Effector memory CD8-positive, alpha-beta T cell (primary cell): ENCODE measurements around the gene CST6.
"Not testable (repeated sequence)": the region's sequence is repeated elsewhere in the genome, so short reads cannot be mapped to it uniquely, and the experiment has no call there.

ENCODE experiments used
- ATAC-seq: fragments of 150-1000 bp; cut with Tn5 transposase; replicated peaks from 2 replicates; pipeline ENCODE4 v1.10.0; 2021; ENCODE audit warnings: mild to moderate bottlenecking, moderate library complexity
- DNase-seq, 3 experiments: peaks; one replicate each; pipeline ENCODE4 v3.0.0; 2021
- H3K27ac Mint-ChIP-seq, 2 donors: one replicate each; pipeline ENCODE4 v1.8.0; 2022; ENCODE audit warnings: mild to moderate bottlenecking in 2 of 2, mixed read lengths in 2 of 2, moderate library complexity in 2 of 2
- H3K27me3 Mint-ChIP-seq, 2 donors: one replicate each; pipeline ENCODE4 v1.8.0; 2022; ENCODE audit warnings: mixed read lengths in 2 of 2
- H3K36me3 Mint-ChIP-seq: one replicate; pipeline ENCODE4 v1.8.0; 2022; ENCODE audit warnings: mild to moderate bottlenecking, moderate library complexity, mixed read lengths; ENCODE audit not compliant: insufficient read depth
- H3K4me1 Mint-ChIP-seq, 2 donors: one replicate each; pipeline ENCODE4 v1.8.0; 2022; ENCODE audit warnings: low read depth in 2 of 2, mixed read lengths in 2 of 2
- H3K4me3 Mint-ChIP-seq, 2 donors: one replicate each; pipeline ENCODE4 v1.8.0; 2022; ENCODE audit warnings: mild to moderate bottlenecking in 2 of 2, mixed read lengths in 2 of 2, moderate library complexity in 2 of 2
- H3K9me3 Mint-ChIP-seq, 2 donors: one replicate each; pipeline ENCODE4 v1.8.0; 2022; ENCODE audit warnings: mixed read lengths in 2 of 2

CST6 gene

GRCh38 chr11:66014804-66015453 lies 3.1 kb downstream of the CST6 start:
- DNase-seq (no peak), ATAC-seq (no peak)
- H3K4me3 Mint-ChIP-seq, result no peak overlapping the region
- H3K36me3 Mint-ChIP-seq, result no peaks in the 10 kb centered on the region
- no peaks in the 10 kb centered on the region for H3K9me3 Mint-ChIP-seq
- peaks cover 10 to 31% of the 10 kb centered on the region in 2 donors for H3K27me3 Mint-ChIP-seq
- H3K4me1 Mint-ChIP-seq, result peaks cover 0 to 2% of the 10 kb centered on the region in 2 donors
- H3K27ac Mint-ChIP-seq, result no peak overlapping the region

- peaks cover 0 to under 1% of the 10 kb centered on the region in 2 donors for H3K4me1 Mint-ChIP-seq
- peaks cover 7 to 25% of the 10 kb centered on the region in 2 donors for H3K27me3 Mint-ChIP-seq
- ATAC-seq, result no peak
- no peak overlapping the region for H3K27ac Mint-ChIP-seq
- H3K36me3 Mint-ChIP-seq, result no peaks in the 10 kb centered on the region
- no peaks in the 10 kb centered on the region for H3K9me3 Mint-ChIP-seq
- no peak for DNase-seq
- H3K4me3 Mint-ChIP-seq, result no peak overlapping the region
Observed at GRCh38 chr11:66015454-66015881, 3.7 kb downstream of the CST6 start.

GRCh38 chr11:66015936-66016792 lies 4.4 kb downstream of the CST6 start:
- no peak overlapping the region for H3K4me3 Mint-ChIP-seq
- no peaks in the 10 kb centered on the region for H3K36me3 Mint-ChIP-seq
- H3K27me3 Mint-ChIP-seq, result peaks cover 6 to 22% of the 10 kb centered on the region in 2 donors
- H3K9me3 Mint-ChIP-seq, result no peaks in the 10 kb centered on the region
- no peak for DNase-seq
- H3K4me1 Mint-ChIP-seq, result peaks cover 0 to 1% of the 10 kb centered on the region in 2 donors
- H3K27ac Mint-ChIP-seq, result no peak overlapping the region
- no peak for ATAC-seq

- Mint-ChIP-seq H3K4me1 (peaks cover 0 to 2% of the 10 kb centered on the region in 2 donors), H3K27ac (no peak overlapping the region), H3K36me3 (no peaks in the 10 kb centered on the region), H3K4me3 (no peak overlapping the region), H3K27me3 (peaks cover 6 to 22% of the 10 kb centered on the region in 2 donors), H3K9me3 (no peaks in the 10 kb centered on the region)
- DNase-seq (no peak), ATAC-seq (no peak)
Observed at GRCh38 chr11:66016793-66017177, 5.0 kb downstream of the CST6 start.

- no peak overlapping the region for H3K27ac Mint-ChIP-seq
- H3K27me3 Mint-ChIP-seq, result peaks cover 6 to 19% of the 10 kb centered on the region in 2 donors
- no peaks in the 10 kb centered on the region for H3K36me3 Mint-ChIP-seq
- ATAC-seq (no peak), DNase-seq (no peak)
- no peak overlapping the region for H3K4me3 Mint-ChIP-seq
- H3K4me1 Mint-ChIP-seq, result peaks cover under 1 to 2% of the 10 kb centered on the region in 2 donors
- no peaks in the 10 kb centered on the region for H3K9me3 Mint-ChIP-seq
Observed at GRCh38 chr11:66017321-66017720, 5.5 kb downstream of the CST6 start.

- Mint-ChIP-seq H3K27me3 (peaks cover 4 to 19% of the 10 kb centered on the region in 2 donors), H3K4me1 (peaks cover 6% of the 10 kb centered on the region in 2 donors), H3K36me3 (no peaks in the 10 kb centered on the region), H3K4me3 (peak overlapping the region in 1 of 2 donors; percentile 52), H3K9me3 (no peaks in the 10 kb centered on the region), H3K27ac (peak overlapping the region in 1 of 2 donors; percentile 58)
- DNase-seq, result no peak
- no peak for ATAC-seq
Observed at GRCh38 chr11:66020212-66020611, 8.4 kb downstream of the CST6 start.

- peaks cover 4 to 19% of the 10 kb centered on the region in 2 donors for H3K27me3 Mint-ChIP-seq
- no peaks in the 10 kb centered on the region for H3K9me3 Mint-ChIP-seq
Observed at GRCh38 chr11:66020618-66021357, 9.0 kb downstream of the CST6 start.

GRCh38 chr11:66022401-66023185 lies 10.8 kb downstream of the CST6 start:
- Mint-ChIP-seq H3K27me3 (peaks cover 4 to 19% of the 10 kb centered on the region in 2 donors), H3K9me3 (no peaks in the 10 kb centered on the region), H3K27ac (peak overlapping the region; percentile 35 to 56), H3K4me1 (peaks cover 6% of the 10 kb centered on the region in 2 donors), H3K36me3 (no peaks in the 10 kb centered on the region), H3K4me3 (peak overlapping the region; percentile 56 to 65)
- DNase-seq, result peak; percentile 75 to 82 (median 82)
- ATAC-seq, result peak; percentile 96

More at GRCh38 chr11:66020618-66021357, 9.0 kb downstream of the CST6 start:
- DNase-seq (no peak), ATAC-seq (peak; percentile 38)
- H3K4me3 Mint-ChIP-seq, result peak overlapping the region in 1 of 2 donors; percentile 27
- H3K27ac Mint-ChIP-seq, result peak overlapping the region in 1 of 2 donors; percentile 58
- no peaks in the 10 kb centered on the region for H3K36me3 Mint-ChIP-seq
- peaks cover 6% of the 10 kb centered on the region in 2 donors for H3K4me1 Mint-ChIP-seq

- not testable (repeated sequence) for H3K4me3 Mint-ChIP-seq, H3K36me3 Mint-ChIP-seq, DNase-seq, H3K4me1 Mint-ChIP-seq, H3K9me3 Mint-ChIP-seq, ATAC-seq
- Mint-ChIP-seq H3K27me3 (peaks cover 4 to 19% of the 10 kb centered on the region in 2 donors), H3K27ac (peak overlapping the region in 1 of 2 donors; percentile 56)
Observed at GRCh38 chr11:66023186-66023440, 11.3 kb downstream of the CST6 start.

GRCh38 chr11:66026017-66026529 lies 14.3 kb downstream of the CST6 start, which contains the start of gene CATSPER1:
CATSPER1 (minus strand) TSS chr11:66026479; CDS start chr11:66026379, 100 bp downstream.
- peak within 1 kb of the TSS in 1 of 2 donors; percentile 9 for H3K27ac Mint-ChIP-seq
- peaks cover 4 to 19% of the 10 kb centered on the region in 2 donors for H3K27me3 Mint-ChIP-seq
- ATAC-seq, result no peak

GRCh38 chr11:66032957-66033735 lies 21.3 kb downstream of the CST6 start:
- Mint-ChIP-seq H3K27ac (no peak overlapping the region), H3K4me1 (no peaks in the 10 kb centered on the region), H3K27me3 (peaks cover 9 to 23% of the 10 kb centered on the region in 2 donors), H3K9me3 (no peaks in the 10 kb centered on the region), H3K4me3 (no peak overlapping the region), H3K36me3 (peaks cover 2% of the 10 kb centered on the region)
- no peak for DNase-seq
- no peak for ATAC-seq

More at GRCh38 chr11:66026017-66026529, 14.3 kb downstream of the CST6 start, which contains the start of gene CATSPER1:
- Mint-ChIP-seq H3K4me3 (no peak within 1 kb of the TSS), H3K4me1 (peaks cover 6% of the 10 kb centered on the region in 2 donors), H3K9me3 (no peaks in the 10 kb centered on the region), H3K36me3 (no peaks in the 10 kb centered on the region)
- no peak for DNase-seq
